Colonic mucosa (tissue), 4 donors: ENCODE results near the gene NR1I2. TPM values are rescaled to one million over a fixed set of nuclear protein-coding genes. Genes with fewer than 3 reads are reported as not detected.

ENCODE experiments used
- DNase-seq: peaks from one replicate; pipeline ENCODE4 v3.0.0-alpha.2; 2020
- H3K27ac ChIP-seq: fragments of 200-600 bp; one replicate; pipeline ENCODE4 v1.8.0; 2021
- H3K27me3 ChIP-seq: fragments of 200-600 bp; one replicate; pipeline ENCODE4 v1.8.0; 2021
- H3K36me3 ChIP-seq: fragments of 200-600 bp; one replicate; pipeline ENCODE4 v1.8.0; 2021
- H3K4me1 ChIP-seq: fragments of 200-600 bp; one replicate; pipeline ENCODE4 v1.8.0; 2021; ENCODE audit warnings: mild to moderate bottlenecking
- H3K4me3 ChIP-seq: fragments of 200-600 bp; one replicate; pipeline ENCODE4 v1.8.0; 2021
- H3K9ac ChIP-seq, 2 donors: one replicate each; pipeline ENCODE4 v1.7.0; 2013; ENCODE audit warnings: control low read depth in 2 of 2, low read depth in 2 of 2, low read length in 2 of 2
- H3K9me3 ChIP-seq: fragments of 200-600 bp; one replicate; pipeline ENCODE4 v1.8.0; 2021
- intact Hi-C: fragments of 100-400 bp; cut with DNase I; formaldehyde crosslinking; loops from one replicate; pipeline ENCODE4 v1.14.1; 2022
- total RNA-seq, 2 donors: library from RNA; stranded (reverse); fragmentation: NEBNext Ultra II Directional in 1 of 2; extraction: Animal tissue kit (Norgen Biotek cat#: 25700) in 1 of 2; gene quantifications; one replicate each; pipeline ENCODE4 v1.2.1, GENCODE V29; 2021
- TF ChIP-seq, protein P1 (sequence below): fragments of 200-600 bp; IDR thresholded peaks from one replicate; pipeline ENCODE4 v1.8.0; 2022; ENCODE audit warnings: antibody characterized with exemption, mild to moderate bottlenecking
- donor health status: healthy.
- donor health status: DM: no; HTN: no; CAD: no.
- donor health status: DM: no; HTN: no; CAD: no.

The NR1I2 gene
- total RNA-seq, 2 donors from 2014 or later, result 58.4 to 70.4 TPM

DNA sequence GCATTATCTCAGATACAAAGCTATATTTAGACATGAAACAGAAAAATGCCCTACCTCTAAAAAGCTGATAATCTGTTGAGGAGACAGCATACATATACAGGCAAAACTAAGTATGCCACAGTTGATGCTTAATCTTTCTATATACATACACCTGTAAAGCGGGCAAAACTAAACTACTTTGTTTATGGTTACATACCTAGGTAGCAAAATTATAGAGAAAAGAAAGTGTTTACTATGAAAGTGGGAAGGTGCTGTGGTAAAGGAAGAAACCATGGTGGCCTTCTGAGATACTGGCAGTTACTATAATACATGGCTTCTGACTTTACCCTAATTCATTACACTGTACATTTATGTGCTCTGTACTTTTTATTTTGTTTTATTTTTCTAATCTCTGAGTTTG, 36.0 kb upstream of the NR1I2 start:
- intact Hi-C loops, result no loop called here
- TF ChIP-seq, protein P1, sequence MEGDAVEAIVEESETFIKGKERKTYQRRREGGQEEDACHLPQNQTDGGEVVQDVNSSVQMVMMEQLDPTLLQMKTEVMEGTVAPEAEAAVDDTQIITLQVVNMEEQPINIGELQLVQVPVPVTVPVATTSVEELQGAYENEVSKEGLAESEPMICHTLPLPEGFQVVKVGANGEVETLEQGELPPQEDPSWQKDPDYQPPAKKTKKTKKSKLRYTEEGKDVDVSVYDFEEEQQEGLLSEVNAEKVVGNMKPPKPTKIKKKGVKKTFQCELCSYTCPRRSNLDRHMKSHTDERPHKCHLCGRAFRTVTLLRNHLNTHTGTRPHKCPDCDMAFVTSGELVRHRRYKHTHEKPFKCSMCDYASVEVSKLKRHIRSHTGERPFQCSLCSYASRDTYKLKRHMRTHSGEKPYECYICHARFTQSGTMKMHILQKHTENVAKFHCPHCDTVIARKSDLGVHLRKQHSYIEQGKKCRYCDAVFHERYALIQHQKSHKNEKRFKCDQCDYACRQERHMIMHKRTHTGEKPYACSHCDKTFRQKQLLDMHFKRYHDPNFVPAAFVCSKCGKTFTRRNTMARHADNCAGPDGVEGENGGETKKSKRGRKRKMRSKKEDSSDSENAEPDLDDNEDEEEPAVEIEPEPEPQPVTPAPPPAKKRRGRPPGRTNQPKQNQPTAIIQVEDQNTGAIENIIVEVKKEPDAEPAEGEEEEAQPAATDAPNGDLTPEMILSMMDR, result no peak
- no peaks in the 10 kb centered on the region for H3K36me3 ChIP-seq
- no peaks in the 10 kb centered on the region for H3K27me3 ChIP-seq
- no peak for DNase-seq
- no peak overlapping the region for H3K4me3 ChIP-seq
- no peak overlapping the region for H3K27ac ChIP-seq
- no peaks in the 10 kb centered on the region for H3K9me3 ChIP-seq
- H3K4me1 ChIP-seq, result no peaks in the 10 kb centered on the region
- H3K9ac ChIP-seq, result no peak overlapping the region

DNA sequence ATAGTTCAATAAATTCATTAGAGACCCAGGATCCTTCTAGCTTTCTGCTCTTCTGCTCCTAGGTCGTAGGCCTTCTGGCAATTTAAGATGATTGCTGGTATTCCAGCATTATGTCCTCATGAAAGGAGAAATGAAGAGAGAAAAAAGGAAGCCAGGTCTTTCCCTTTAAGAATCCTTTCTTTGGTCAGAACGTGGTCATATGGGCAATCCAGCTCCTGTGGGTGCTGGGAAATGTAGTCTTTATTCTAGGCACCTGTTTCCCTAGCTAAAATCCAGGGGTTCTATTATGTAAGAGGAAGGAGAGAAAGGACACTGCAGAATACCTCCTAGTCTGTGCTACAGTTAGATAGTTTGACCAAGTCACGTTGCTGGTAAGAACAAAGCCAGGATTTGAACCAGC, 35.5 kb upstream of the NR1I2 start:
- Histone ChIP-seq H3K4me3 (no peak overlapping the region), H3K27ac (no peak overlapping the region), H3K9me3 (no peaks in the 10 kb centered on the region), H3K27me3 (no peaks in the 10 kb centered on the region), H3K4me1 (no peaks in the 10 kb centered on the region), H3K36me3 (no peaks in the 10 kb centered on the region), H3K9ac (no peak overlapping the region)
- intact Hi-C loops, result no loop called here
- no peak for DNase-seq
- TF ChIP-seq, protein P1, result no peak

DNA sequence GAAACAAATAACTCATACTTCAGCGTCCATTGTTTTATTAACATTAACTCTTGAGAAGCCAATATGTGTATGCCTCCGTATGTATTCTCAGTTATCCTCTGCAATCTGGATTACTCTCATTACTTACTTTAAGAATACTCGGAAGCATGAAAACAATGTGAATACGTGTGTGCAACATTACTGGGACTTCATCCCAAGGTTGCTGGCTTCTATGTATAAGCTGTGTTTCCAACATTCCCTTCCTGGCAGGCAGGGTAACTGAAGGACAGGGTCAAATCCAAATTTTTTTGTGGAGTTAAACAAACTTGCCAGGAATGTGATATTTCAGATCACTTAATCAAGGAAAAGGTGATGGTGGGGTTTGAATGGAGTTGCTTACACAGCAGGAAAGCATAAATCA, 34.5 kb upstream of the NR1I2 start:
- Histone ChIP-seq H3K36me3 (no peaks in the 10 kb centered on the region), H3K9ac (no peak overlapping the region), H3K27ac (no peak overlapping the region)

DNA sequence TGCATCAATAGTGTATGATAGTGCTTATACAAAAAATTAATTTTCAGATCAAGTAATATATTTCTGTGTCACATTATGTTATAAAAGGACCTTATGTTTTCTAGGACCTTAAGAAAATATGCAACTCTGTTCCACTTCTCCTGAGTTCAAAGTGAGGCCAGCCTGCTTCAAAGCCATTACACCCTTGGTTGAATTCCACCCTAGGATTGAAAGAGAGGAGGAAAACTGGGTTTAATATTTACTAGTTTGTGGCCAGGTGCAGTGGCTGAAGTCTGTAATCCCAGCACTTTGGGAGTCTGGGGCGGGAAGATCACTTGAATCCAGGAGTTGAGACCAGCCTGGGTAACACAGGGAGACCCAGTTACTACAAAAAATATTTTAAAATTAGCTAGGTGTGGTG, 32.9 kb upstream of the NR1I2 start:
- TF ChIP-seq, protein P1, result no peak
- H3K27me3 ChIP-seq, result no peaks in the 10 kb centered on the region
- no peaks in the 10 kb centered on the region for H3K36me3 ChIP-seq
- no peak overlapping the region for H3K27ac ChIP-seq
- no peaks in the 10 kb centered on the region for H3K9me3 ChIP-seq
- no peak for DNase-seq
- H3K9ac ChIP-seq, result no peak overlapping the region
- H3K4me3 ChIP-seq, result no peak overlapping the region
- H3K4me1 ChIP-seq, result no peaks in the 10 kb centered on the region
- intact Hi-C loops, result no loop called here

More for the DNA sequence above, 34.5 kb upstream of the NR1I2 start:
- Histone ChIP-seq H3K4me1 (no peaks in the 10 kb centered on the region), H3K4me3 (no peak overlapping the region), H3K9me3 (no peaks in the 10 kb centered on the region), H3K27me3 (no peaks in the 10 kb centered on the region)
- DNase-seq, result no peak
- TF ChIP-seq, protein P1, result no peak
- intact Hi-C loops, result no loop called here

DNA sequence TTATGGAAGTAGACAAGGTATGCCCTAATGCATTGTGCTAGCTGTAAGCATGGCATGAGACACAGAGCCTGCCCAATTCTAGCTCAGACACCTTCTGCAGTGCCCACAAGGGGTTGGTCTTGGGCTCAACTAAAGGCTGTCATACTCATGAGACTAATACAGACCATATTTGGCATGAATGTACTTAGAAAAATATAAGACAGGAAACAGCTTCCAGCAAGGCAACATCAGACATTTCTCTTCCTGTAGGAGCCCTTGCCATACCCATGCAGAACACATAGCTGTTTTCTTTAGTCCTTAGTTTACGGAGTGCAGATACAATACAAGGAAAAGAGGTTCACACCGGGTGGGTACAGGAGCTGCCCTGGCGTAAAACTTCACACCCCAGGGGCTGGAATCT, 30.5 kb upstream of the NR1I2 start:
- H3K4me1 ChIP-seq, result no peaks in the 10 kb centered on the region
- no peaks in the 10 kb centered on the region for H3K27me3 ChIP-seq
- no peak overlapping the region for H3K4me3 ChIP-seq
- no peaks in the 10 kb centered on the region for H3K9me3 ChIP-seq
- TF ChIP-seq, protein P1, result no peak
- DNase-seq, result no peak
- H3K36me3 ChIP-seq, result no peaks in the 10 kb centered on the region
- intact Hi-C loops, result no loop called here
- H3K27ac ChIP-seq, result no peak overlapping the region
- no peak overlapping the region for H3K9ac ChIP-seq

DNA sequence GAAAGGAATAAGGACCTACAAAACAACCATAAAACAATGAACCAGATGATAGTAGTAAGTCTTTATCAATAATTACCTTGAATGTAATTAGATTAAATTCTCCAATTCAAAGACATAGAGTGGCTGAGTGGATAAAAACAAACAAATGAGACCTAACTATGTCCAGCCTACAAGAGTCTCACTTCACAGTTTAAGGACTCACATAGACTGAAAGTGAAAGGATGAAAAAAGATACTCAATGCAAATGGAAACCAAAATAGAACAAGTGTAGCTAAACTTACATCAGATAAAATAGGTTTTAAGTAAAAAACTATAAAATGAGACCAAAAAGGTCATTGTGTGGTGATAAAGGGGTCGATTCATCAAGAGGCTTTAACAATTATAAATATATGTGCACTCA, 21.9 kb upstream of the NR1I2 start:
- Histone ChIP-seq H3K4me1 (no peaks in the 10 kb centered on the region), H3K27ac (no peak overlapping the region), H3K36me3 (no peaks in the 10 kb centered on the region), H3K9me3 (no peaks in the 10 kb centered on the region), H3K9ac (no peak overlapping the region), H3K4me3 (no peak overlapping the region), H3K27me3 (no peaks in the 10 kb centered on the region)
- intact Hi-C loops, result no loop called here
- TF ChIP-seq, protein P1, result no peak
- no peak for DNase-seq
